HEK293 (cell line): ENCODE data around the gene ASMTL.

ENCODE experiments used
- CTCF ChIP-seq: fragments of 450-650 bp; formaldehyde crosslinking; IDR thresholded peaks from 2 replicates; pipeline ENCODE4 v1.5.1; 2016; ENCODE audit warnings: missing biosample characterization, missing genetic modification characterization
- HOXD13 ChIP-seq: sonication (generic); formaldehyde crosslinking; IDR thresholded peaks from 2 replicates; pipeline ENCODE4 v1.8.0; 2022; ENCODE audit warnings: missing genetic modification reagents, borderline replicate concordance
- TSHZ1 ChIP-seq: fragments of 450-650 bp; formaldehyde crosslinking; IDR thresholded peaks from 2 replicates; pipeline ENCODE4 v1.5.1; 2016; ENCODE audit warnings: missing biosample characterization, missing genetic modification characterization, borderline replicate concordance
- ZNF121 ChIP-seq: fragments of 450-650 bp; formaldehyde crosslinking; IDR thresholded peaks from 2 replicates; pipeline ENCODE4 v1.5.1; 2016; ENCODE audit warnings: missing biosample characterization, missing genetic modification characterization
- ZNF16 ChIP-seq: fragments of 450-650 bp; formaldehyde crosslinking; IDR thresholded peaks from 2 replicates; pipeline ENCODE4 v1.5.1; 2016; ENCODE audit warnings: low read depth, missing biosample characterization, missing genetic modification characterization
- ZNF473 ChIP-seq: fragments of 450-650 bp; formaldehyde crosslinking; IDR thresholded peaks from 2 replicates; pipeline ENCODE4 v1.5.1; 2017; ENCODE audit warnings: missing biosample characterization, missing genetic modification characterization
- ZNF701 ChIP-seq: fragments of 450-650 bp; formaldehyde crosslinking; IDR thresholded peaks from 2 replicates; pipeline ENCODE4 v1.5.1; 2016; ENCODE audit warnings: missing biosample characterization, missing genetic modification characterization
- ZNF704 ChIP-seq: fragments of 450-650 bp; formaldehyde crosslinking; IDR thresholded peaks from 2 replicates; pipeline ENCODE4 v1.5.1; 2016; ENCODE audit warnings: missing biosample characterization, missing genetic modification characterization
- ZNF792 ChIP-seq: fragments of 450-650 bp; formaldehyde crosslinking; IDR thresholded peaks from 2 replicates; pipeline ENCODE4 v1.5.1; 2016; ENCODE audit warnings: missing biosample characterization, missing genetic modification characterization
- ZSCAN18 ChIP-seq: fragments of 450-650 bp; formaldehyde crosslinking; IDR thresholded peaks from 2 replicates; pipeline ENCODE4 v1.5.1; 2016; ENCODE audit warnings: missing biosample characterization, missing genetic modification characterization

- TF ChIP-seq ZSCAN18 (tag by site-specific recombination) (no peak), ZNF704 (tag by site-specific recombination) (no peak), CTCF (tag by site-specific recombination) (no peak), ZNF792 (tag by site-specific recombination) (no peak), ZNF121 (no peak), ZNF16 (tag by site-specific recombination) (no peak), ZNF473 (tag by site-specific recombination) (no peak), HOXD13 (CRISPR knock-in tag) (no peak), ZNF701 (tag by site-specific recombination) (no peak), TSHZ1 (tag by site-specific recombination) (no peak)
These were observed 9.1 kb downstream of the ASMTL start for GRCh38 chrX:1443496-1444075.
